K562 (cell line): ENCODE data around the gene SORT1. TPM values are rescaled to one million over a fixed set of nuclear protein-coding genes. Genes with fewer than 3 reads are reported as not detected.
A peak's percentile ranks its signal among the peaks of the same experiment; 100 is the strongest.

ENCODE experiments used
- ATAC-seq: fragments of 200-7000 bp; cut with Tn5 transposase; 3 replicates; pipeline ENCODE4 v1.9.1; 2020; ENCODE audit warnings: moderate library complexity
- BruUV-seq: library from RNA; stranded (reverse); fragments of 400-500 nt; replicated peaks from 2 replicates; lab custom pipeline; 2021; lab: Mats Ljungman, UMichigan
- CTCF ChIA-PET: fragments of 300-600 bp; formaldehyde crosslinking; extraction: SDS; loops from one replicate; lab custom pipeline; 2021; ENCODE audit warnings: low intra/inter-chr PET ratio; lab: Yijun Ruan, JAX
- POLR2A ChIA-PET: fragments of 300-600, 350-650 bp; sonication (Branson Sonifier 250); formaldehyde crosslinking; extraction: SDS; loops from one replicate; lab custom pipeline; 2021; ENCODE audit warnings: antibody characterized with exemption, inconsistent platforms; lab: Yijun Ruan, JAX
- DNase-seq, 4 experiments: peaks; one replicate each; pipeline versions ENCODE4 v3.0.0 to v3.0.0-alpha.2; 2011 to 2018; ENCODE audit warnings: low spot score in 3 of 4, mixed read lengths in 3 of 4; ENCODE audit errors: extremely low read depth in 1 of 4
- FAIRE-seq: peaks from 2 replicates; lab custom pipeline; 2011; peaks lifted over from hg19 to GRCh38; lab: Jason Lieb, UNC
- H2AFZ ChIP-seq: 2 replicates; pipeline ENCODE4 v1.6.0; 2011; ENCODE audit warnings: low read depth, low read length, control low read depth, inconsistent platforms
- H3K27ac ChIP-seq: fragments of 200-600 bp; 3 replicates; pipeline ENCODE4 v1.8.0; 2011; ENCODE audit warnings: low read depth, mild to moderate bottlenecking, control low read depth, inconsistent platforms, low read length, moderate library complexity, mixed read lengths; ENCODE audit errors: extremely low read depth
- H3K27me3 ChIP-seq, 2 experiments: fragments of 300-600 bp in 1 of 2; 2 replicates in 1 of 2; 3 replicates in 1 of 2; pipeline versions ENCODE4 v1.6.0 to v1.8.0; 2011; ENCODE audit warnings: inconsistent platforms in 2 of 2, low read length in 2 of 2, mild to moderate bottlenecking in 1 of 2, mixed read lengths in 1 of 2, moderate library complexity in 1 of 2; ENCODE audit not compliant: control insufficient read depth in 2 of 2, insufficient read depth in 2 of 2
- H3K36me3 ChIP-seq: fragments of 300-600 bp; 3 replicates; pipeline ENCODE4 v1.8.0; 2011; ENCODE audit warnings: mild to moderate bottlenecking, low read length, inconsistent platforms; ENCODE audit not compliant: control insufficient read depth, insufficient read depth
- H3K4me1 ChIP-seq, 2 experiments: fragments of 200-600 bp in 1 of 2; replicated peaks in 1 of 2; 2 replicates in 1 of 2; 3 replicates in 1 of 2; pipeline versions ENCODE4 v1.5.1 to v1.8.0; 2011; ENCODE audit warnings: inconsistent platforms in 2 of 2, low read length in 2 of 2, mild to moderate bottlenecking in 1 of 2, mixed read lengths in 1 of 2, moderate library complexity in 1 of 2; ENCODE audit not compliant: control insufficient read depth in 2 of 2, insufficient read depth in 2 of 2
- H3K4me2 ChIP-seq: 2 replicates; pipeline ENCODE4 v1.6.1; 2011; ENCODE audit warnings: low read length, control low read depth, inconsistent platforms, mixed read lengths; ENCODE audit not compliant: insufficient read depth
- H3K4me3 ChIP-seq: fragments of 200-600 bp; sonication (generic), shearing (Covaris generic); 2 replicates; pipeline ENCODE4 v1.5.1; 2016; ENCODE audit warnings: control low read depth, inconsistent platforms
- H3K79me2 ChIP-seq: fragments of 200-600 bp; 3 replicates; pipeline ENCODE4 v1.8.0; 2011; ENCODE audit warnings: low read length, inconsistent platforms; ENCODE audit not compliant: control insufficient read depth, insufficient read depth
- H3K9ac ChIP-seq, 2 experiments: 2 replicates each; pipeline versions ENCODE4 v1.6.0 to v1.6.1; 2011; ENCODE audit warnings: low read depth in 2 of 2, low read length in 2 of 2, control low read depth in 1 of 2, inconsistent platforms in 1 of 2, mild to moderate bottlenecking in 1 of 2, mixed read lengths in 1 of 2; ENCODE audit not compliant: insufficient read depth in 1 of 2
- H3K9me1 ChIP-seq: one replicate; pipeline ENCODE4 v1.6.0; 2011; ENCODE audit warnings: inconsistent platforms, mild to moderate bottlenecking, low read length, moderate library complexity; ENCODE audit not compliant: control insufficient read depth, insufficient read depth
- H3K9me3 ChIP-seq: replicated peaks from 2 replicates; pipeline ENCODE4 v1.5.1; 2011; ENCODE audit warnings: low read depth, low read length, inconsistent platforms; ENCODE audit not compliant: control insufficient read depth, insufficient read depth
- H4K20me1 ChIP-seq: replicated peaks from 2 replicates; pipeline ENCODE4 v1.6.1; 2011; ENCODE audit warnings: low read length, inconsistent platforms, mixed read lengths; ENCODE audit not compliant: control insufficient read depth, insufficient read depth
- ATF3 ChIP-seq, 2 experiments: fragments of 450-650 bp in 1 of 2; sonication (generic) in 1 of 2; formaldehyde crosslinking in 1 of 2; IDR thresholded peaks in 1 of 2; conservative IDR thresholded peaks in 1 of 2; 2 replicates each; pipeline versions ENCODE4 v1.6.1 to v1.8.1; 2016 to 2023; ENCODE audit warnings: mild to moderate bottlenecking in 2 of 2, moderate library complexity in 2 of 2, inconsistent platforms in 1 of 2, missing genetic modification reagents in 1 of 2
- BCL6 ChIP-seq: fragments of 250-450 bp; sonication (Bioruptor Pico); IDR thresholded peaks from 2 replicates; pipeline ENCODE4 v1.4.0; 2020
- CBFA2T3 ChIP-seq: fragments of 450-650 bp; IDR thresholded peaks from 2 replicates; pipeline ENCODE4 v1.6.1; 2017
- CBX3 ChIP-seq, 2 experiments: IDR thresholded peaks; 1 replicate in 1 of 2; 2 replicates in 1 of 2; pipeline ENCODE4 v1.6.1; 2012; ENCODE audit warnings: inconsistent platforms in 2 of 2, low read length in 2 of 2, borderline replicate concordance in 1 of 2, control low read depth in 1 of 2
- CEBPG ChIP-seq, 3 experiments: fragments of 200-800 bp in 1 of 3; sonication (Bioruptor generic) in 1 of 3; sonication (generic) in 1 of 3; formaldehyde crosslinking in 1 of 3; IDR thresholded peaks in 2 of 3; conservative IDR thresholded peaks in 1 of 3; 2 replicates each; pipeline versions ENCODE4 v1.6.1 to v1.8.0; 2016 to 2022; ENCODE audit warnings: missing compliant biosample characterization in 2 of 3, missing genetic modification characterization in 2 of 3, mild to moderate bottlenecking in 1 of 3, missing genetic modification reagents in 1 of 3
- CREB5 ChIP-seq: fragments of 250-450 bp; sonication (Bioruptor Pico); IDR thresholded peaks from 2 replicates; pipeline ENCODE4 v1.5.0; 2020; ENCODE audit warnings: mild to moderate bottlenecking
- HDAC2 ChIP-seq: fragments of 450-650 bp; IDR thresholded peaks from 2 replicates; pipeline ENCODE4 v1.6.1; 2016; ENCODE audit warnings: mild to moderate bottlenecking
- IRF9 ChIP-seq: fragments of 450-650 bp; IDR thresholded peaks from 2 replicates; pipeline ENCODE4 v1.6.1; 2016; ENCODE audit warnings: missing biosample characterization, missing genetic modification characterization
- KHSRP ChIP-seq: fragments of 450-650 bp; IDR thresholded peaks from 2 replicates; pipeline ENCODE4 v1.6.1; 2017
- MAFG ChIP-seq: fragments of 450-650 bp; conservative IDR thresholded peaks from 2 replicates; pipeline ENCODE4 v1.6.1; 2016; ENCODE audit warnings: missing genetic modification characterization, missing compliant biosample characterization
- PRDM10 ChIP-seq: fragments of 450-650 bp; IDR thresholded peaks from 2 replicates; pipeline ENCODE4 v1.6.1; 2018; ENCODE audit not compliant: partially characterized antibody
- RBFOX2 ChIP-seq: fragments of 200-400 bp; formaldehyde crosslinking; IDR thresholded peaks from 2 replicates; pipeline ENCODE4 v1.6.1; 2017; ENCODE audit warnings: low read depth, mild to moderate bottlenecking, low read length, moderate library complexity
- RHOXF2B ChIP-seq: fragments of 250-450 bp; sonication (Bioruptor Pico); conservative IDR thresholded peaks from 2 replicates; pipeline ENCODE4 v1.5.1; 2021
- ZNF324 ChIP-seq: fragments of 250-450 bp; sonication (Bioruptor Pico); IDR thresholded peaks from 2 replicates; pipeline ENCODE4 v1.4.0; 2020; ENCODE audit warnings: mild to moderate bottlenecking
- ZNF444 ChIP-seq: fragments of 250-450 bp; sonication (Bioruptor Pico); IDR thresholded peaks from 2 replicates; pipeline ENCODE4 v1.4.0; 2020; ENCODE audit warnings: mild to moderate bottlenecking, moderate library complexity
- WGBS: fragments of 100-300 bp; shearing (Covaris generic); methylation state at CpG from one replicate; pipeline ENCODE4 v1.1.6; 2016; ENCODE audit warnings: low coverage, mixed read lengths; ENCODE audit not compliant: insufficient coverage; ENCODE audit errors: missing lambda C conversion rate; 5-methylcytosine and 5-hydroxymethylcytosine counted together
- in situ Hi-C: fragments of 300-500 bp; cut with MboI; formaldehyde crosslinking; loops from 4 replicates; pipeline ENCODE4 v1.15.0; 2018; ENCODE audit warnings: inconsistent platforms, mixed read lengths
- intact Hi-C: fragments of 100-400 bp; cut with micrococcal nuclease; formaldehyde crosslinking; loops from 2 replicates; pipeline ENCODE4 v1.14.2; 2022
- polyA plus RNA-seq, 8 experiments: library from polyadenylated mRNA; depleted of rRNA in 4 of 8; stranded (reverse) in 5 of 8; unstranded in 3 of 8; fragments of >200 nt; fragmentation: Nextera tagmentation in 2 of 8; fragmentation: Illumina TruSeq in 1 of 8; extraction: Ambion mirVana in 2 of 8; extraction: Trizol in 1 of 8; gene quantifications; 2 replicates each; pipeline versions ENCODE4 v1.2.1 to v1.2.3, GENCODE V29; 2011 to 2014; ENCODE audit warnings: inconsistent platforms in 1 of 8, missing spikeins in 1 of 8
- total RNA-seq, 7 experiments: library from RNA; depleted of rRNA in 6 of 7; stranded (reverse); fragments of >200 nt in 6 of 7; fragmentation: Illumina TruSeq in 2 of 7; extraction: Trizol in 2 of 7; gene quantifications; 2 replicates each; pipeline versions ENCODE4 v1.2.1 to v1.2.3, GENCODE V29; 2011 to 2021; ENCODE audit warnings: low replicate concordance in 1 of 7

Gene SORT1
- total and polyA plus RNA-seq, 9 of the 15 experiments (the other 6 are each of a cell fraction or from before 2014, with no cell fraction given), result 27.4 to 112 (median 65.0) TPM

GRCh38 chr1:109331113-109331512 is 66.6 kb downstream of the SORT1 start (continued):
- no peak for TF ChIP-seq RHOXF2B (CRISPR knock-in tag)
- TF ChIP-seq MAFG, result no peak
- TF ChIP-seq ZNF324, result peak; percentile 99
- no peak for TF ChIP-seq IRF9 (tag)
- TF ChIP-seq KHSRP, result no peak
- no peak for TF ChIP-seq RBFOX2
- TF ChIP-seq CREB5 (CRISPR knock-in tag), result no peak
- TF ChIP-seq, all 486 proteins: peak for 8

GRCh38 chr1:109327285-109327684 is 70.4 kb downstream of the SORT1 start:
- ChIA-PET POLR2A (no interaction called here), CTCF (interaction anchor here (0.6 kb wide), 1 partner anchor 454 kb away, joined by 3 read pairs; no protein-coding TSS in a partner anchor)
- H3K27ac ChIP-seq, result no peak overlapping the region
- H3K27me3 ChIP-seq, result no peaks in the 10 kb centered on the region
- peaks cover 85% of the 10 kb centered on the region for H3K36me3 ChIP-seq
- DNase-seq (no peak), ATAC-seq (no peak), FAIRE-seq (no peak)
- H3K79me2 ChIP-seq, result no peaks in the 10 kb centered on the region
- intact Hi-C loops, result no loop called here
- 98% methylated on average over 5 of the region's 5 CpGs for WGBS
- H3K9me1 ChIP-seq, result no peaks in the 10 kb centered on the region
- H4K20me1 ChIP-seq, result no peaks in the 10 kb centered on the region
- no peak overlapping the region for H3K9ac ChIP-seq
- no peak overlapping the region for H2AFZ ChIP-seq
- in situ Hi-C loops, result no loop called here
- no peak overlapping the region for H3K4me3 ChIP-seq
- no peak overlapping the region for H3K4me2 ChIP-seq
- no TSS peak for BruUV-seq
- peaks cover 11% of the 10 kb centered on the region for H3K9me3 ChIP-seq
- H3K4me1 ChIP-seq, result no peaks in the 10 kb centered on the region
- TF ChIP-seq ATF3 (IDR thresholded peaks at IDR 0.05) (no peak), ATF3 (CRISPR knock-in tag; conservative IDR thresholded peaks at IDR 0.05) (no peak), MAFG (no peak), HDAC2 (no peak), CBFA2T3 (no peak), PRDM10 (no peak), BCL6 (CRISPR knock-in tag) (no peak), ZNF444 (CRISPR knock-in tag) (no peak), CEBPG (CRISPR knock-in tag; IDR thresholded peaks at IDR 0.05) (no peak), CEBPG (tag; conservative IDR thresholded peaks at IDR 0.05 in 1 of 2, IDR thresholded peaks at IDR 0.05 in 1 of 2) (no peak), CBX3 (IDR thresholded peaks at IDR 0.05; ENCODE audit: borderline replicate concordance in 1 of 2, low read length in 2 of 2) (no peak)
